NCI-H1105 treated with DMSO at 0.1 percent for 48 hours (cell line): Measurements from ENCODE around the gene LAPTM5.

Experiments used
- DNase-seq: peaks from one replicate; lab custom pipeline; 2025; lab: John Stamatoyannopoulos, UW

The LAPTM5 gene

DNA sequence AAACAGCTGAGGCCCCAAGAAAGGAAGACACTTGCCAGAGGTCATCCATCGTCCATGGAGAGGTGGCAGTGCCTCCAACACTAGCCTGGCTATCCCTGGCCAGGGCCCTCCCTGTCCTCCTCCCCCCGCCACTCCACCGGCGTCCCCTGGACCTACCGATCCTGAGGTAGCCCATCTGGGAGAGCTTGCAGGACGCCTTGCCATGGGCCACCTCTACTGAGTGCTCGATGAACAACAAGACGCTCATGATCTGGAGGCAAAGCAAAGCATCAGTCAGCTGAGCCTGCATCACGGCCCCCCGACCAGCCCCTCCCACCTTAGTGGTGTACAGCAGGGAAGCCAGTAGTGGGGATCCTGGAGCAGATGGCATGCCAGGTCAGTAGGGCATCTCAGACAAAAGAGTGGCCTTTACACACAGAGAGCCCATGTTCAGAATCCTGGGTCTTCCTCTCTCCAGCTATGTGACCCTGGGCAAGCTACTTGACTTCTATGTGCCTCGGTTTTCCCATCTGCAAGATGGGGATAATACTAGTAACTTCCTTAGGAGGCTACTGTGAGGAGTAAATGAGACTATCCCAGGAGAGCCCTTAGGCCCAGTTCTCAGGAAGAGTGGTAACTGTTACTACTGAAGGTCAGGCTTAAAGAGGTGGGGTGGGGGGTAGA is 15.1 kb downstream of the LAPTM5 start:
- no peak for DNase-seq

GRCh38 chr1:30741239-30741894 is 16.2 kb downstream of the LAPTM5 start:
- DNase-seq, result no peak

DNA sequence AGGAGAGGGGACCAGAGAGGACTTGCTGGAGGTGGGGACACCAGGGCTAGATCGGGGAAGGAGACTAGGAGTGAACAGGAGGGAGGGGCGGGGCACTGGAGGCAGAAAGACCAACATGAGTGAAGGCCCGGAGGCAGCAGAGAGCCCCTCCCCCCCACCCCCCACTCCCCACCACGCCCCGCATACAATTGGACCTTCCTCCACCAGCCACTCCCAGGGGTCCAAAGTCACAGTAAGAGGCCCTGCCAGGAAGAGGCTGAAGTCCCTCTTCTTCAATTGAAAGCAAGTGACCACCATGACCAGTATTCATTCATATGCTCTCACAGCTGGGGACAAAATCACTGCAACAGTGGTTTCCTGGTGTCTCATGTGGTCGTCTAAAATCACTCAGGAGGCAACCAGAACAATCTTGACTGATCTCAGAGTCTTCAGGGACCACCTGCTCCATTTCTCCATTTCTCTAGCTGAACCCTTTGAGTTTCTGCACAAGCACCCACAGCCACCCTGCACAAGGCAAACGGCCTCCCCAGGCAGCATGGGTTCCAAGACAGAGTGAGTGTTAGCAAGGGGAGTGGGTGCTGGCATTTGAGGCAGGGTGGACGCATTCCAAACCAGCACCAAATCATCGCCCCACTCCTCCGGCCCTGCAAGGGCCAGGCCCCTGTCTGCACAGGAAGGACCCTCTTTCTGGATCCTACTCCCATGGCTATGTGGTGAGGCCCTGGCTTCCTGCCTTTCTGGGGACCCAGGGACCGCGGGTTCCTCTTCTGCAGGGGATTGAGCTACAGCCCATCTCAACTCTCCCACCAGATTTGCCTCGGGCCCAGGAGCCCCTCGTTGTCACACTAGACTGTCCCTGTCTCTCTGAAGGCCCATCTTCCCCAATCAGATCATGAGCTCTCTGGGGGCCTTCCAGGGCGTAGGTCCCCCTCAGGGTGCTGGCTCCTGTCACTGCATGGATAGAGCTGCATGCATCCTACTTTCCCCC is 17.0 kb downstream of the LAPTM5 start:
- DNase-seq, result no peak

GRCh38 chr1:30739601-30740000 is 18.0 kb downstream of the LAPTM5 start:
- DNase-seq, result no peak

DNA sequence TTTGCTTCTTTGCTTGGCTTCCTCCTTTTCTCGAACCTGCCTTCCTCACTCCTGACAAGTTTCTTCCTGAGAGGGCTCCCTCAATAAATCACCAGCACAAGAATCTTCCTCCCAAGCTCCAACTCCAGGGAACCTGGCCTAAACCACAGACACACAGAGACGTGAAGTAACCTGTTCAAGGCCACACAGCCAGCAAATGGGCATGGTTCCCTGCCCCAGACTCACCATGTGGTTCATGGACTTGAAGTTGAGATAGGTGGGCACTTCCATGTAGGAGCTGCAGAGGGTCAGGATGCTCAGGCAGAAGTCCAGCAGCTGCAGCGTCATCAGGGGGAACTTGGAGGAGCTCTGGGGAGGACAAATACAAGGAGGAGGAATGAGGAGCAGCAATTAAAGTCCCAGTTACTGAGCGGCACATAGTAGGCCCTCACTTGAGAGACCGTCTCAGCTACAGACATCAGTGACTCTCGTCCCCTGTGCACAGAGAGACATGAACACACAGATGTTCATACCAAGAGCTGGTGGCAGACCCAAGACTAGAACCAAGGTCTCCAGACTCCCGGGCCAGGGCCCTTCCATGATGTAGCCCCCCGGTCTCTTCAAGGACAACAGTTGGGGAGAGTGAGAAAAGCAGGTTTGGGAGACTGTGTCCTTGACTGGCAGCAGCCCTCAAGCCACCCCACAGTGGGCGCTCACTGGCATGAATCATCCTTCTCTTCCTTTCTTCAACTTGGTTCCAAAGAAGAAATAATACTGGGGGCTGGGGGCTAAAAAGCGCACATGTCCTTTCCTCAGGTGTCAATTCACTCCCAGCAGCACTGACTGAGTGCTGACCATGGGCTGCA is 18.6 kb downstream of the LAPTM5 start:
- DNase-seq, result no peak

- no peak for DNase-seq
Observed at GRCh38 chr1:30738040-30738714, 19.4 kb downstream of the LAPTM5 start.

DNA sequence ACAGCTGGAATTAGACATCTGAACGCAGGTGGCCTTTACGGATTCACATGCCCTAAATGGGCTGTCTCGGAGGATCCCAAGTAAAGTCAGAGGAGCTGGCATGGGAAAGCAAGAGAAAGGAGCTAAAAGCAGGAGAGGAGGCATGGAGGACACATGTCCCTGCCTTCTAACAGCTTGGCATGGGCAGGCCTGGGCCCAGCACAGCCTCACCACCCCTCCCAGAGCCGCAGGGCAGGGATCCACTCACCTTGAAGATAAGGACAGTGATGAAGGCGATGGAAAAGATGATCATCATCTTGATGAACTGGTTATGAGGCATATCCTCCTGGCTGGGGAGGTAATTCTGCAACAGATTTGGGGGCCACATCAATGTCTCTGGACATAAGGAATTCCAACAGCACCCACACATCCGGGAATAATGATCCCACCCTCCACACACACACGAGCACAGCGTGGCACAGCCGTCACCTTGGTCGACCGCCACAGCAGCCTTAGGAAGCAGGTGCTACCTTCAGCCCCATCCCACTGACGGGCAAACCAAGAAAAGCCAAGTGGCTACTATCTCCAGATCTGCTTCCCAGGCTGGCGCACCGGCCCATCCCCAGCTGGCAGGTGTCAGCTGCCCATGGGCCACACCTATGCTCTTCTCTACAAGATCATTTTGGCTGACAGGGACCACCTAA is 20.1 kb downstream of the LAPTM5 start:
- DNase-seq, result no peak

GRCh38 chr1:30735668-30736498 is 21.7 kb downstream of the LAPTM5 start:
- no peak for DNase-seq

DNA sequence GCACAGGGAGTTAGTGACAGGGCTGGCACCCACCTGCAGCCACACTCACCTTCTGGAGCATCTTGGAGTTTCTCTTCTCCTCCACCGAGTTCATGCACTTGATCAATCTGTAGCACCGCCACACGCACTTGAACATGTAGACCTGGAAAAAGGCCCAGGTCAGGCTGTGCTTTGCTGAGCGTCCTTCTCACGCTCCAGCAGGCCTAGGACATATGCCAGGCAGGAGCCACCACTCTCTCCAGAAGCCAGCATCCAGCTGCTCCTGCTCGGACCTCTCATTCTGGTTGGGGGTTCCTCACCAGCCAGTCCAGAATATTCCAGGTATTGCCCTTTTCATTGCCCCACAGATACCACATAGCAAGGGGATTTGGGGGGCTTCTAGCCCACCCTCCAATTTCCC is 22.4 kb downstream of the LAPTM5 start:
- DNase-seq, result no peak

DNA sequence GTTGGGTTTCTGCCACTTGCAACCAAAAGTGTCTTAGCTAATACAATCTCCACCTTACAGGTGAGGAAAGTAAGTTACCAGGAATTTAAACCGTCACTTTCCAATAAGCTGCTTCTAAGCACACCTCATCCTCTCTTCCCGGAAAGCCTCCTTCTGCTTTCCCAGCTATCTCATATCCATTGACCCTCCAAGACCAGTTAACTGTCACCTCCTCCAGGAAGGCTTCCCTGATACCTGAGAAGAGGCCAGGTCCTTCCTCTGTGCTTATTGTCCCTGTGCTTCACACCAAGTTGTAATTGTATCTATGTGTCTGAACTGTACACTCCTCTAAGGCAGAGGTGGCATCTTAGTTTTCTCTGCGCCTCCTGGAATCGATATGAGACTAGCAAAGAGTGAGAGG is 23.0 kb downstream of the LAPTM5 start:
- DNase-seq, result no peak

DNA sequence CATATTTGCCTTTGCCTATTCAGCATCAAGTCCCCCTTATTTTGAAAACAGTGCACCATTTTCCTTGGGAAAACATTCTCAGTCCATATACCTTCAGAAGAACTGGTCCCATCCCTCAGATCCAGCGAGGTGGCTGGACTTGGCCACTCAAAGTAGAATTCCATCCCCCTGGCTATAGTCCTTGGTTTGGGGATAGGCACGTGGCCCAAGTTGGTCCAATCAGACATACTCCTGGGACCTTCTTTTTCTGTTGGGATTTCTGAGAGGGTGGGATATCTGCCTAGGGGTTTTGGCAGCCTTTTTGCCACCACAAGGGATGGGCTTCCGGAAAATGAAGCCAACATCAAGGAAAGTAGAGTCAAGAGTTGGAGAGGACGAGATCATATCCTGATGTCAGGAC is 23.5 kb downstream of the LAPTM5 start:
- DNase-seq, result no peak

GRCh38 chr1:30733493-30733892 is 24.1 kb downstream of the LAPTM5 start:
- DNase-seq, result no peak

DNA sequence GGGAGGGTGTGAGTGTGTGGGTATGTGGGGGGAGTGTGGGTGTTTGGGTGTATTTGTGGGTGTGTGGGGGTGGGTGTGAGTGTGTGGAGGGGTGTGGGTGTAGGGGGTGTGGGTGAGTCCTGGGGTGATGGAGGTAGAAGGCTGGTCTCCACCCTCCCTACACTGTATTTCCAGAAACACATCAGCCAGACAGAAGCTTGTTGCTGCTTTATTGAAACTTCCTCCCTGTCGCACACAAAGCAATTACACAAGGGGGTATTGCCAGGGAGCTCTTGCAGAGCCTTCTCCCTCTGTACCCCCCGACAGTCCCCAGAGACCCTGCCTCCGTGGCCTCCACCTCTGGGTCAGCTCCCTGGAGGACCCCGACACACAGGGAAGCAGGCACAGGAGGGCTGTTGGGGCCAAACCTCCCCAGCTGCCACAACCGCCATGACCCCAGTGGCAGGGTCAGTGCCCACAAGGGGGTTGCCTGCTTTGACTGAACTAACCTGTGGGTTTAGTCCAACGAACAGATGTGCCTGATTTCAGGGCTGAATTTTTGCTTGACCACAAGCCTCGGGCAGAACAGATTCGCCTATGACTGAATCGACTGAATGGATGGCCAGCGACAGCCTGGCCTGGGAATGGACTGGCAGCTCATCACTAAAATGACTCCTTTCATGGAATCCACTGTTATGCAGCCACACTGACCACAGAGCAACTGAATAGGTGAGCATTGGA is 25.1 kb downstream of the LAPTM5 start:
- DNase-seq, result no peak

- no peak for DNase-seq
Observed at GRCh38 chr1:30731806-30732276, 25.7 kb downstream of the LAPTM5 start.

DNA sequence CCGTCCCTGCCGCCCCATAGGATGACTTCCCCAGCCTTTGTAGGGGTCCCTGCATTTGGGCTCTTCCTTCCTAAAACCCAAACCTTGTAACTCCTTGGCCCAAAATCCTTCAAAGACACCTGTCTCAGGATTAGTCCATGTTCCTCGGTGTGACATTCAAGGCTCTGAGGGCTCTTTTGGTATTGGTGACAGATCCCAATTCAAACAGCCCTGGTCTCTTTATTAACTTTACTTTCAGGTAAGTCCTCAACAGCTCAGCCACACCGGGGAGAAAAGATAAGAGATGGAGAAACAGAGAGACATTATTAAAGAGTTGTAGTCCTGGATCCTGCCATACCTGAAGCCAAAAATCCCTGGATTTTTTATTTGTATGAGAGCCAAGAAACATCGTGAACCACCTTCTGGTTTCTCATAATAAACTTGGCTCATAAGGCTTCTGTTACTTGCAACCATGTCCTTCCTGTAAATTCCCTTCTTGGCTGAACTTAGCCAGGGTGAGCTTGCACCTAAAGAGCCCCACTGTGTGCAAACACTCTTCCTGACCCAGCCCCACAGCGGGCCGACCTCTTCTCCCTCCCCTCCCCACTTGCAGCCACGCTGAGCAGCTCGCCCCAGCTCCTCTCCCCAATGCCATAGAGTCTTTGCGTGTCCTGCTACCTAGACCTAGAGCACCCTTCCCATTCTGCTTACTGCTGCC is 26.3 kb downstream of the LAPTM5 start:
- no peak for DNase-seq

GRCh38 chr1:30730346-30731108 is 27.0 kb downstream of the LAPTM5 start:
- no peak for DNase-seq

DNA sequence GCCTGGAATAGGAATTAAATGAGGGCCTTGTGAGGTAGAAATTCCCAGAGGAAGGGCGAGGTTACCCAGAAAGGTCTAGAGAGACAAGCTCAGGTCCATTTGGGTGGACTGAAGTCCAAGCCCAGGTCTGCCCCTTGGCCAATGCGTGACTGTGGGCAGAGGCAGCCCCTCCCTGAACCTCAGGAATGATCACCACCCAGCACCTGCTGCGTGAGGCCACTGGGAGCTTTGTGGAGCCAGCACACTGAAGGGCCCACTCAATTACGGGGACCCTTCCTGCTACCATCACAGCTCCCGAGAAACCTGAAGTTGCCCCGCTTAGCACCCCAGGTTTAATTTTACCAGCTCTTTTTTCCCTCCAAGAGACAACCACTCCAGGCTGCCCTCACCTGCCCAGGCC is 27.7 kb downstream of the LAPTM5 start:
- no peak for DNase-seq
